NCI-H446 (cell line): Measurements from ENCODE around the gene MSLN.
A peak's percentile ranks its signal among the peaks of the same experiment; 100 is the strongest.

Experiments used
- DNase-seq, 2 experiments: peaks; one replicate each; lab custom pipeline; 2025; lab: John Stamatoyannopoulos, UW

The MSLN gene

GRCh38 chr16:723695-724094 is 36.8 kb upstream of the MSLN start:
- DNase-seq = no peak

- DNase-seq = no peak
These were observed 36.1 kb upstream of the MSLN start for GRCh38 chr16:724188-725040.

- no peak for DNase-seq
These were observed 35.5 kb upstream of the MSLN start for GRCh38 chr16:725041-725376.

GRCh38 chr16:725463-726187 is 34.9 kb upstream of the MSLN start:
- no peak for DNase-seq

GRCh38 chr16:726188-726437 is 34.4 kb upstream of the MSLN start:
- no peak for DNase-seq

- DNase-seq = peak in 1 of 2 experiments; percentile 47
These were observed 33.9 kb upstream of the MSLN start, which contains the start of the genes CCDC78 and HAGHL for GRCh38 chr16:726438-727290. TSS of gene CCDC78 (minus strand) at chr16:726443. CDS start at chr16:726367, 76 bp downstream. TSS of gene HAGHL (plus strand) at chr16:727106. CDS start at chr16:727510, 404 bp downstream.

- DNase-seq = no peak
These were observed 33.1 kb upstream of the MSLN start for GRCh38 chr16:727291-727977.

- DNase-seq = peak in 1 of 2 experiments; percentile 64
These were observed 32.2 kb upstream of the MSLN start for GRCh38 chr16:728131-728889.

- DNase-seq = no peak
These were observed 31.4 kb upstream of the MSLN start for GRCh38 chr16:728890-729744.

GRCh38 chr16:729768-730665 is 30.5 kb upstream of the MSLN start:
- no peak for DNase-seq

- no peak for DNase-seq
These were observed 29.6 kb upstream of the MSLN start for GRCh38 chr16:730666-731509.

GRCh38 chr16:732332-732731 is 28.2 kb upstream of the MSLN start:
- DNase-seq = no peak

GRCh38 chr16:732936-733335 is 27.6 kb upstream of the MSLN start:
- no peak for DNase-seq

- DNase-seq = no peak
These were observed 26.9 kb upstream of the MSLN start for GRCh38 chr16:733382-734207.

GRCh38 chr16:734208-734980 is 26.1 kb upstream of the MSLN start:
- DNase-seq = no peak
